Gastroesophageal sphincter (tissue), 4 donors: ENCODE results near the gene PIAS1. TPM values are rescaled to one million over a fixed set of nuclear protein-coding genes. Genes with fewer than 3 reads are reported as not detected.

Experiments
- ATAC-seq: fragments of 150-250 bp; one replicate; pipeline ENCODE4 v1.9.1; 2016; ENCODE audit warnings: mild to moderate bottlenecking, moderate library complexity
- H3K27ac ChIP-seq, 4 donors: fragments of 200-600 bp; sonication (generic) in 3 of 4; 1 replicate in 3 of 4; 2 replicates in 1 of 4; pipeline ENCODE4 v1.5.1; 2016 to 2019
- H3K27me3 ChIP-seq: fragments of 200-600 bp; sonication (generic); one replicate; pipeline ENCODE4 v1.5.1; 2019
- H3K36me3 ChIP-seq, 2 donors: fragments of 200-600 bp; sonication (generic); one replicate each; pipeline ENCODE4 v1.5.1; 2019; ENCODE audit warnings: control low read depth in 1 of 2
- H3K4me1 ChIP-seq, 3 donors: fragments of 200-600 bp; sonication (generic); 1 replicate in 2 of 3; 2 replicates in 1 of 3; pipeline ENCODE4 v1.5.1; 2016 to 2019; ENCODE audit warnings: control low read depth in 2 of 3
- H3K4me3 ChIP-seq, 2 donors: fragments of 200-600 bp; sonication (generic); one replicate each; pipeline ENCODE4 v1.5.1; 2019; ENCODE audit warnings: mild to moderate bottlenecking in 1 of 2, moderate library complexity in 1 of 2
- H3K9me3 ChIP-seq, 3 donors: fragments of 200-600 bp; sonication (generic); one replicate each; pipeline ENCODE4 v1.5.1; 2017 to 2019; ENCODE audit warnings: control low read depth in 2 of 3
- EP300 ChIP-seq: sonication (generic); formaldehyde crosslinking; IDR thresholded peaks from one replicate; pipeline ENCODE4 v1.6.1; 2017; ENCODE audit warnings: antibody characterized with exemption, mild to moderate bottlenecking
- POLR2A ChIP-seq, 2 donors: fragments of 450-650 bp; IDR thresholded peaks; one replicate each; pipeline ENCODE4 v1.6.1; 2017; ENCODE audit warnings: antibody characterized with exemption in 2 of 2, mild to moderate bottlenecking in 2 of 2, moderate library complexity in 1 of 2
- POLR2AphosphoS5 ChIP-seq: sonication (generic); formaldehyde crosslinking; IDR thresholded peaks from one replicate; pipeline ENCODE4 v1.6.1; 2017; ENCODE audit warnings: antibody characterized with exemption
- WGBS, 2 donors: methylation state at CpG; one replicate each; pipeline ENCODE4 v1.1.5; 2018; ENCODE audit warnings: low coverage in 1 of 2; 5-methylcytosine and 5-hydroxymethylcytosine counted together
- total RNA-seq, 4 donors: library from RNA; depleted of rRNA; stranded (reverse); fragments of >200 nt; gene quantifications; one replicate each; pipeline ENCODE4 v1.1.0, GENCODE V29; 2016
- TF ChIP-seq, protein P1 (sequence below), 4 experiments: fragments of 200-600 bp in 2 of 4; fragments of 450-650 bp in 2 of 4; sonication (generic) in 1 of 4; IDR thresholded peaks; one replicate each; pipeline ENCODE4 v1.5.1; 2017 to 2019; ENCODE audit warnings: antibody characterized with exemption in 4 of 4, mild to moderate bottlenecking in 2 of 4, moderate library complexity in 2 of 4

PIAS1 gene
- total RNA-seq, 4 donors from 2014 or later: 26.6 to 101 (median 48.9) TPM

DNA sequence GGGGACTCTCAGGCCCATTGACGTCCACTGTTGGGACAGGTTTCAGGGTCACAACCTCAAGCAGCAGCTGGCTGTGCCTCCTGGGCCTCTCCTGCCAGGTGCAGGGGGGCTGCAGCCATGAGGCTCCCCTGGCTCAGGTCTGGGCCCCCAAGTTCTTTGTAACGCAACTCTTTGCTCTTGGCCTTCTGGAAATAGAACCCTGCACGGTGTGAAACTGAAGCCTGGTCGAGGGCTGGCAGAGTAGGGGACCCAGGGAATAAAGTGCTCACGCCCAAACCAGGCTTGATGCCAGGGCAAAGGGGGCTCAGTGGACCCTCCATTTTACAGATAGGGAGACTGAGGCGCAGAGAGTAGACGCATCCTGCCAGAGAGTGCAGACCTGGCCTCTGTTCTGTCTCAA, 150.2 kb downstream of the PIAS1 start:
- Histone ChIP-seq H3K36me3 (peaks cover 0 to 6% of the 10 kb centered on the region in 2 donors), H3K4me1 (peaks cover 0 to 58% (median 34%) of the 10 kb centered on the region in 3 donors), H3K27me3 (no peaks in the 10 kb centered on the region), H3K4me3 (peak overlapping the region; percentile 10 to 47), H3K27ac (peak overlapping the region in 2 of 4 donors; percentile 30 to 72), H3K9me3 (no peaks in the 10 kb centered on the region)
- no peak for ATAC-seq
- TF ChIP-seq EP300 (no peak), POLR2AphosphoS5 (no peak), POLR2A (IDR thresholded peaks at IDR 0.05) (no peak)
- TF ChIP-seq, protein P1, sequence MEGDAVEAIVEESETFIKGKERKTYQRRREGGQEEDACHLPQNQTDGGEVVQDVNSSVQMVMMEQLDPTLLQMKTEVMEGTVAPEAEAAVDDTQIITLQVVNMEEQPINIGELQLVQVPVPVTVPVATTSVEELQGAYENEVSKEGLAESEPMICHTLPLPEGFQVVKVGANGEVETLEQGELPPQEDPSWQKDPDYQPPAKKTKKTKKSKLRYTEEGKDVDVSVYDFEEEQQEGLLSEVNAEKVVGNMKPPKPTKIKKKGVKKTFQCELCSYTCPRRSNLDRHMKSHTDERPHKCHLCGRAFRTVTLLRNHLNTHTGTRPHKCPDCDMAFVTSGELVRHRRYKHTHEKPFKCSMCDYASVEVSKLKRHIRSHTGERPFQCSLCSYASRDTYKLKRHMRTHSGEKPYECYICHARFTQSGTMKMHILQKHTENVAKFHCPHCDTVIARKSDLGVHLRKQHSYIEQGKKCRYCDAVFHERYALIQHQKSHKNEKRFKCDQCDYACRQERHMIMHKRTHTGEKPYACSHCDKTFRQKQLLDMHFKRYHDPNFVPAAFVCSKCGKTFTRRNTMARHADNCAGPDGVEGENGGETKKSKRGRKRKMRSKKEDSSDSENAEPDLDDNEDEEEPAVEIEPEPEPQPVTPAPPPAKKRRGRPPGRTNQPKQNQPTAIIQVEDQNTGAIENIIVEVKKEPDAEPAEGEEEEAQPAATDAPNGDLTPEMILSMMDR (IDR thresholded peaks at IDR 0.05): no peak
- WGBS, 2 donors: 70 to 81% methylated on average over 2 to 4 of the region's 7 CpGs

- 25% methylated on average over 7 of the region's 16 CpGs; no CpG with 5 or more reads in 1 of the 2 donors for WGBS, 2 donors
- no peak for TF ChIP-seq POLR2AphosphoS5
- TF ChIP-seq, protein P1 (IDR thresholded peaks at IDR 0.05): no peak
- H3K36me3 ChIP-seq: peaks cover 0 to 6% of the 10 kb centered on the region in 2 donors
- H3K4me3 ChIP-seq: peak within 1 kb of the TSS; percentile 10 to 47
- peak; percentile 74 for ATAC-seq
- peak within 1 kb of the TSS in 3 of 4 donors; percentile 30 to 72 (median 63) for H3K27ac ChIP-seq
- peaks cover 0 to 55% (median 32%) of the 10 kb centered on the region in 3 donors for H3K4me1 ChIP-seq
- no peaks in the 10 kb centered on the region for H3K9me3 ChIP-seq
- H3K27me3 ChIP-seq: no peaks in the 10 kb centered on the region
Observed at GRCh38 chr15:68204776-68205557, 150.9 kb downstream of the PIAS1 start, which contains the start of gene CALML4. Gene CALML4 (minus strand): TSS chr15:68205332. CDS start chr15:68205247, 85 bp downstream.

DNA sequence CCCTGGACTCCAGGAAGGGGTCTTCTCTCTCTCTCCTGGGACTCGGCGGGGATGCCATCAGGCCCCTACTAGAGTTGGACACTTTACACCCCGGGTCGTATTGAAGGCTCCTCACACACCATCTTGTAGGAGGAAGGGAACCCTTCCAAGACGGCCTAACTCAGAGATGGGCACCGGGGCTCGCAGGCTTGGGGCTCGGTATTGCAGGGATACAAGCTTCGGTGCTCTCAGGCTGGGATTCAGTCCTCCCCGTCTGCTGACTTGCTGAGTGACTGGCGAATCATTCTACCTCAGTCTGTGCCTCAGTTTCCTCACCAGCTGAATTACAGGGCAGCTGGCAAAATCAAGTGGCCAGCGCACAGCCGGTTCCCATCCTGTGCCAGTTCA, 151.4 kb downstream of the PIAS1 start:
- TF ChIP-seq, protein P1 (IDR thresholded peaks at IDR 0.05): no peak
- no peak for TF ChIP-seq POLR2A (IDR thresholded peaks at IDR 0.05)

DNA sequence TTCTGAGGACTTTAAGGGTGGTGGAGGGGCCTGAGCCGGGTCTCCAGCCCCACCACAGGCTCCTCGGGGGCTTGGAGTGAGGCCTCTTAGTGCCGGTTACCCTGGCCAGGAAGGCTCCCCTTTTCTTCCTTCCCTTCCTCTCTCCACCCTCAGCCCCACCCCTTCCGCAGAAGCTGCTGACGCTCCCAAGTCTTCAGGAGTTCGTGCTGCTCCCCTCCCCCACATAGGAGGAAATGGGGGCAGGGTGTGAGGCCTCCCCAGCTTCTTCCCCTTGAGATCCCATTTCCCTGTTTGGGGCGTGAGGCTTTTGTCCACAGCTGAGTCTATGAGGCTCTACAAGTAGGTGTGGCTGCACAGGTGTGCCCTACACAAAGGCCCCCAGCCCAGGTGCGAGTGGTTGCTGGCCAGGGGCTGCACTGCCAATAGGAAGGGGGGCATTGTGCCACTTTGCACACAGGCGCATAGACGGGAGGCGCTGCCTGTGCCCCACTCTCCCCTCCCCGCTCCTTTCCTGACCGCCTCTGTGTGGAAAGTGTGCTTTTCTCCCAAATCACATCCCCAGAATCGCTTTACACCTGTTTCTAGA, 151.9 kb downstream of the PIAS1 start:
- WGBS, 2 donors: 40 to 70% methylated on average over 1 to 10 of the region's 14 CpGs
- Histone ChIP-seq H3K27me3 (no peaks in the 10 kb centered on the region), H3K4me3 (peak overlapping the region in 1 of 2 donors; percentile 47), H3K36me3 (peaks cover 0 to 6% of the 10 kb centered on the region in 2 donors), H3K9me3 (no peaks in the 10 kb centered on the region), H3K27ac (peak overlapping the region in 3 of 4 donors; percentile 30 to 72 (median 63)), H3K4me1 (peaks cover 0 to 55% (median 29%) of the 10 kb centered on the region in 3 donors)
- peak; percentile 44 for ATAC-seq
- TF ChIP-seq EP300 (no peak), POLR2AphosphoS5 (no peak), POLR2A (IDR thresholded peaks at IDR 0.05) (no peak)
- TF ChIP-seq, protein P1 (IDR thresholded peaks at IDR 0.05): no peak

More for the DNA sequence above, 151.4 kb downstream of the PIAS1 start:
- H3K27ac ChIP-seq: peak overlapping the region in 3 of 4 donors; percentile 30 to 72 (median 63)
- H3K4me1 ChIP-seq: peaks cover 0 to 55% (median 31%) of the 10 kb centered on the region in 3 donors
- no peaks in the 10 kb centered on the region for H3K9me3 ChIP-seq
- WGBS, 2 donors: 60 to 90% methylated on average over 1 to 2 of the region's 13 CpGs
- peak overlapping the region in 1 of 2 donors; percentile 47 for H3K4me3 ChIP-seq
- ATAC-seq: peak; percentile 8
- H3K36me3 ChIP-seq: peaks cover 0 to 6% of the 10 kb centered on the region in 2 donors
- H3K27me3 ChIP-seq: no peaks in the 10 kb centered on the region
